HG03039 (cell line): ENCODE measurements around the gene ROBO1.
"Not testable (repeated sequence)": the region's sequence is repeated elsewhere in the genome, so short reads cannot be mapped to it uniquely, and the experiment has no call there.

Source experiments
- ATAC-seq: cut with Tn5 transposase; IDR thresholded peaks from one replicate; pipeline ENCODE4 v1.9.1; 2021; ENCODE audit warnings: mild to moderate bottlenecking, moderate library complexity; ENCODE audit not compliant: unreplicated experiment

Gene ROBO1

GRCh38 chr3:78781351-78781750, 986.4 kb downstream of the ROBO1 start:
- no peak for ATAC-seq

GRCh38 chr3:78765671-78766485, 1001.9 kb downstream of the ROBO1 start:
- no peak for ATAC-seq

DNA sequence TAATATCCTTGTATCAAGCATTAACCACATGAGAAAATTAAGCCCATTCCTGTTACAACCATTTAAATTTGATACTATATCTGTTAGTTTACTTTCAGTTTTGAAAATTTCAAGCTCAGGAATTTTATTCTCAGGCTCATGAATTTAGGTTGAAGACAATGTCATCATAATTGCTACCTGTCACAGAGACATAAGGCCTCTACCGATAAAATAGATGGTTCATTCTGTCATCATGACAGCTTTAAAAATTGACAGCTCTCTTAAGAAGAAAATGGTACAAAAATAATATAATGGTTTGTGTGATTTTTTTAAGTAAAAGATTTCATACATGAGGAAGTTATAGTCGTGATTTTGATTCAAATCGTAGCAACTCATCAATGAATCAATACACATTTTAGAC, 1003.2 kb downstream of the ROBO1 start:
- no peak for ATAC-seq

- no peak for ATAC-seq
Observed at GRCh38 chr3:78762121-78762520, 1005.7 kb downstream of the ROBO1 start.

- ATAC-seq: no peak
Observed at GRCh38 chr3:78761126-78761525, 1006.7 kb downstream of the ROBO1 start.

DNA sequence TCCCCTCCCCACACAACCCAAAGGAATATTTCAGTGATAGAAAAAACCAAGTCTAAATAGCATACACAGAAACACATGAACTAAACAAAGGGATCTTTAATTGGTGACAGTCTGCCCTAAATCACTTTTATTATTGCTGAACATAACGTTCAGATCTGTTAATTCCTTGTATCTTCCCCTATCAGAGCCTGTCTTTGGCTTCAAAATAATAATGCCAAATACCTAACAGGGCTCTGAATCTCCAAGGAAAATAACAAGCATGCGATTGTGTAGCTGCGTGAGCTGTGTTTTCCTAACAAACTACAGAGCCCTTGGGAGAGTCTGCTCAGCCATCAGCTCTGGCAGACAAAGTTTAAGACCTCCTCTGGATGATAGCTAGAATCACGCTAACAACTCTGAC, 1010.1 kb downstream of the ROBO1 start:
- no peak for ATAC-seq

GRCh38 chr3:78754066-78754743, 1013.6 kb downstream of the ROBO1 start:
- ATAC-seq: no peak

DNA sequence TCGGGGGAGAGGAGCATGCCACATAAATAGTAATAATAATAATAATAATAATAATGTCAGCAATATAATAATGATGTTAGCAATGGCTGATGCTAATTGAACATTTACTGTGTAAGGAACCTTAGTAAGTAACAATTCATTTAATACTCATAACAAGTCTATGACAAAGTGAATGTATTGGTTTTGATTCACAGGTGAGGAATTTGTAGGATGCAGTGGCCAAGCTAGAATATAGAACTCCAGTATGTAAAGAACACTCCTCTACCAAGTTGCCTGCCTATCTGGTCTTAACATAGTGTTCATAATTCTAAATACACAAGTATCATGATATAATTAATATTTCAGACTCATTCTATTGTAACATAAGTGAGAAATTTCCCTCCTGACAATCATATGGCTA, 1016.5 kb downstream of the ROBO1 start:
- no peak for ATAC-seq

GRCh38 chr3:78750291-78750690, 1017.5 kb downstream of the ROBO1 start:
- ATAC-seq: not testable (repeated sequence)

- no peak for ATAC-seq
Observed at GRCh38 chr3:78749056-78749455, 1018.7 kb downstream of the ROBO1 start.

- no peak for ATAC-seq
Observed at GRCh38 chr3:78745847-78746246, 1022.0 kb downstream of the ROBO1 start.

GRCh38 chr3:78742491-78742890, 1025.3 kb downstream of the ROBO1 start:
- ATAC-seq: no peak

- ATAC-seq: no peak
Observed at GRCh38 chr3:78742041-78742440, 1025.8 kb downstream of the ROBO1 start.

GRCh38 chr3:78741066-78741645, 1026.6 kb downstream of the ROBO1 start:
- ATAC-seq: no peak

DNA sequence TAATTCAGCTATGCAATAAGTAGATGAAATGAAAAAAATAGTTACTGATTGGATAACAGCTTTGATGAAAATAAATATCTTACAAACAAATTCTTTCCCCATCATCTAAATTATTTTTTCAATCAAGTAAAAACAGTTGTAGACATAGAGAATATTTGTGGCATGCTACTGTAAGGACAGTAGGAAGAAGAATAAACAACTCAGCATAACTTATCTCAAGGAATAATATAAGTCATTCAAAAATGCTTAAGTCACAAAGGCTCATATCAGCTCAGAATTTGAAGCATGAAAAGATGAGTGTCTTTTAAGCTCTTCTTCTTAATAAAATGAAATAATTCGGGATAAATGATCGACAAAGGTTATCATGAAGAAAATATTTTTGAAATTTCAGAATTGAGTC, 1029.0 kb downstream of the ROBO1 start:
- no peak for ATAC-seq

- ATAC-seq: no peak
Observed at GRCh38 chr3:78737988-78738387, 1029.8 kb downstream of the ROBO1 start.

DNA sequence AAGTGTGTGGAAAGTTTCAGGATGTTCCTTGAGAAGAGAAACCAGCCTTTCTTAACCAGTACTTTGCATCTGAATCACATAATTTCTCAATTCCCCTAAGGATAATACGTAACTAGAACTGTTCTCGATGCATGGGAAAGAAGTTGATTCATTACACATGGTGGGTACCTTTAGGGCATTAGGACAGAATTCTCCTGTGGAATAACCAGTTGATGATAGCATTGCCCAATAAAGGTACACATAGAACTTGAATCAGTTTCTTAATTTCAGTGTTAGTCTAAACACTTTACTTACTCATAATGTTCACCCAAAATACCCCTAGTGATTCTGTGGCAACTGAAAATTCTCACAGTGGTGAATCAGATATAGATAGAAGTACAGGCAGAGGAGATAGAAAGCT, 1030.9 kb downstream of the ROBO1 start:
- ATAC-seq: no peak

GRCh38 chr3:78734048-78734637, 1033.7 kb downstream of the ROBO1 start:
- no peak for ATAC-seq

DNA sequence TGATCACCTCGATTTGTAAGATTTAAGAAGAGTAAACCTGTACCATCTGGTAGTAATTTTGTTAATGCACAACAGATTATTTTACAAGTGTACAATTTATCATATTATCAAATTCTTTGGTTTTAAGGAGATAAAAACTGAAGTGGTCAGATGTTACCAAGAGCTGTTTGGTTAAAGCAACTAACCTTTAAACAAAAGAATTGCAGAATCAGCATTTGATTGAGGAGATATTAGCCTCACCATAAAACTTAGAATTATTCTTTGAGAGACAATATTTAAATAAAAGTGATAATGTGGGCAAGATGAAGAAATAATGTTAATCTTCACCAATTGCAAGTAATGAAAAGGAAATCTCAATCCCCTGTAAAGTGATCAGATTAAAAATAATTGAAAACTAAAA, 1034.9 kb downstream of the ROBO1 start:
- ATAC-seq: no peak

- ATAC-seq: no peak
Observed at GRCh38 chr3:78732471-78732870, 1035.3 kb downstream of the ROBO1 start.

DNA sequence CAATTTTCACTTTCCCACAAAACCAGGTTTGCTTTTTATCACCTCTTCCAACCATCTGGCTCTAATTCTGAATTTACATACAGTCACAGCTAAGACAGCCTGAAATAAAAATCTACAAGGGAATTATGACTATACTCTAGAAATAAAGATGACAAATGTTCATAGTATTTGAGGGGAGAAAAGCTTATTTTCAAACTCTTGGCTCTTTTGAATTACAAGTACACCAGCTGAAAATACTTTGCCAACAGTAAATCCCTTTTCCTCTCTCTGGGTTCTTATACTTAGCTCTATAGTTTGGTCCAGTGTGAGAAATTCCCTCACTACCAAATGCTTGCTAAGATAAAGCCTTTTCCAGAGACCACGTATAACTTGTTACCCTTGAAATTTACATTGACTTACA, 1037.9 kb downstream of the ROBO1 start:
- no peak for ATAC-seq
